Caki2 (cell line): ENCODE data around the gene RNF130. TPM values are rescaled to one million over a fixed set of nuclear protein-coding genes. Genes with fewer than 3 reads are reported as not detected.
"Not testable (repeated sequence)": the region's sequence is repeated elsewhere in the genome, so short reads cannot be mapped to it uniquely, and the experiment has no call there.

Experiments
- DNase-seq: peaks from one replicate; pipeline ENCODE4 v3.0.0-alpha.2; 2015; ENCODE audit warnings: low read depth
- in situ Hi-C: cut with HindIII; loops from 2 replicates; pipeline ENCODE4 v1.10.0; 2016; ENCODE audit warnings: low sequenced_read_pairs, low pct_unique_long_range_greater_than_20kb, mixed read lengths
- total RNA-seq: library from RNA; depleted of rRNA; stranded (reverse); fragments of >200 nt; shearing (Covaris generic); gene quantifications from 2 replicates; pipeline ENCODE4 v1.2.3, GENCODE V29; 2014; ENCODE audit warnings: low replicate concordance

RNF130 gene
- total RNA-seq, 1 experiment from 2014 or later, result 45.2 TPM

DNA sequence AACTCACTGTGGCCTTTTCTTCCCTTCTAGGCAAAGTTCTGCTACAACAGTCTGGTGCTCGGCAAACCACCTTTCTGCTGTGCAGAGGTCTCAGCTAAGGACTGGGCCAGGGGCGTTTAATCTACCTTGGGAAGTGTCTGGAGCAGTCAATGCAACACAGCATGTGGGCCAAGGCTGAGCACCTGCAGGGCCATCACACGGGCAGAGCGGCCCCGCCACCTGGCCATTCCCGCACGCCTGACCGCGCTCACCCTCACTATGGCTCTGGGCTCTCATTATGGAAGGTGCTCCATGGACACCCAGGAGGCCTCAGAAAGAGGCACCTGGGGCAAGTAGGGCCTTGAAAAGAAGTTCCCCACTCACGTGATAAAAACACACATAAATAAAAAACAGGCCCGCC, 98.2 kb downstream of the RNF130 start:
- no peak for DNase-seq
- in situ Hi-C loops, result no loop called here

DNA sequence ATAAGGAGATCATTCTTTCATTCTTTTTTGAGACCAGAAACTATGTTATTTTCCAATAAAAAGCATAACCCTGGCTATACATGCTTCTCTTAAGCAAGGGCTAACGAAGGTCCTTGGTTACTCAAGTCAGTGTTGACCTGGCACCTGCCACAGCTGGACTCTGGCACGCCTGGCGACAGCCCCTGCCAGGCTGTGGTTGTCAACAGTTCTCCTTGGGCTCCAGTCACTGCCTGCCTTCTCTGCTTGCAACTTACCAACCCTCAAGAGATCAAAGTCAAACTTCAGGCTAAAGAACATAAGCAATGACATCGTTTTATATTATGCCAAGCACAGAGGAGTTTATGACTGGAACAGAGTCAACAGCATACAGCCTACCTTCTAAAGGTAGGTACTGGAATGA, 102.4 kb downstream of the RNF130 start:
- no peak for DNase-seq
- in situ Hi-C loops, result no loop called here

DNA sequence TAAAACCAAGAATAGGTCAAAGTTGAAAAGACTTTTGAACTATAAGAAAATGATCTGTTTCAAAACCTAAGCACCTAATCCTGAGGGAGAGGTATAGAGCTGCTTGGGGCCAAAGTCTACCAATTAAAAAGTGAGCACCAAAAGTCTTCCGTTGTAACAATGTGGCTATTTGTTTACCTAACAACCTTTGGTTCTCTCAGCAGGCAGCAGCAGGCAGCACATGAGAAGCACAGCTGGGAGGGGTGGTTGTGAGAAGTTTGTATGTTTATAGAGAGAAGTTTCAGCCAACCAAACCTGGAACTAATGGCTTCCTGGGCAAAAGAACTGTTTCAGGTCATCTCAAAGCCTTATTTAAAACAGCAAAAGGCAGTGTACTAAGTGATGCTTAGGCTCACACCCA, 104.1 kb downstream of the RNF130 start:
- DNase-seq, result no peak
- in situ Hi-C loops, result no loop called here

DNA sequence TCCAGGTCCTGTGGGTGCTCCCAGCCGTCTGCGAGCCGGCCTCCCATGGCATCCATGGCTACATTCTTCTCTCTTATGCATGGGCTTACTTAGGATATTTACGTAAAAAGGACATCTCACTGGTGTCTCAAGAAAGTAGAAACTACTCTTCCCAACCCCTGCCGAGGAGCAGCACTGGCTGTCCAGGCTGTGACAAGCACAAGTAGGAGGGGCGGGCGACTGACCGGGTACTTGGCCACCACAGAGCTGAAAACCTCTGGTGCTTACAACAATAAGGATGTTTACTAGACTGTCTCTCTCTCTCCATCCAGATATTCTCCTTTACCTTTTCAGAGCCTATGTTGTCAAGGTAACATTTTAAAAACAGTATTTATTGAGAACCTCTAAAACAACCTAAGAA, 107.5 kb downstream of the RNF130 start:
- in situ Hi-C loops, result no loop called here

DNA sequence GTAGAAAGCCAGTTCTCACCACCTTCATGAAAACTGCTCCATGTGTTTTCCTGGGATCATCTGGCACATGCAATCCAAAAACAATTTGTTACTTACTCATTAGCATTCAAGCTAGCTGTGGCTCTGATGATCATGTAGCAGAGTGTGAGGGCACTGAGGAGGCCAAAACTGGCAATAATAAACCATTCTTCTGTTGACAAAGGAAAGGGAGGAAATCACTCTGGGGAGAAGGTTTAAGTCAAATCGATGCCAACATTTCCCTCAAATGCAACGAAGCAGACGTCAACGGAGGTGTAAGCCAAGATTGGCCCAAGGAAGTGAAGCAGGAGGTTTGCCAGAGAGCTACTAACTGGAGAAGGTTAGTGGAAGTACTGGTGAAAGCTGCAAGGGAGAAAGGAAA, 108.2 kb downstream of the RNF130 start:
- DNase-seq, result no peak
- in situ Hi-C loops, result no loop called here

More for the DNA sequence above, 107.5 kb downstream of the RNF130 start:
- DNase-seq, result no peak

DNA sequence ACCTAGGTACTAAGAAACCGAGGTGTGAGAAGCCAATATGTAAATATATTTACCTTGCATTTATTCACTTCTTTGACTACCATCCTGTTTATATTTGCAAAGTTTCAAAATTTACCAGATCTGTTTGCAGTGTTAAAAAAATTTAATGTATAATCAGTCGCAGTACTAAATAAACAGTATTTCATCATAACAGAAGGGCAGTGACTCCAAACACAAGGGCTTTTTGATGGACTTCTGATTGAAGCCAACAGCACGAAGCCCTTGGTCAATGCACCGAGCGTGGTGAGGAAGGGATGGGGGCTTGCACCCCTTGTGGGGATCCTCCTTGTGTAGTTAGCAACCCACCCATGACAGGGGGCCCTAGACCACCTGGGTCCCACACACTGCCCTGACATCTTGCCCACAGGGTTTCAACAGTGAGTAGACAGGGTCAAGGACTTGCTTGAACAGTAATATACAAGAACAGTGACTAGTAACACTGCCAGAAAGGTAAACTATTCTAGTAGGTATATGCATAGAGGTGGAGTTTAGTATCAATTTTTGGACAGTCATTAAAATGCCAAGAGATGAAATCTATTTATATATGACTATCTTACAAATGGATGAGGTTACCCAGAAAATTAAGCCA, 111.2 kb downstream of the RNF130 start:
- in situ Hi-C loops, result no loop called here

DNA sequence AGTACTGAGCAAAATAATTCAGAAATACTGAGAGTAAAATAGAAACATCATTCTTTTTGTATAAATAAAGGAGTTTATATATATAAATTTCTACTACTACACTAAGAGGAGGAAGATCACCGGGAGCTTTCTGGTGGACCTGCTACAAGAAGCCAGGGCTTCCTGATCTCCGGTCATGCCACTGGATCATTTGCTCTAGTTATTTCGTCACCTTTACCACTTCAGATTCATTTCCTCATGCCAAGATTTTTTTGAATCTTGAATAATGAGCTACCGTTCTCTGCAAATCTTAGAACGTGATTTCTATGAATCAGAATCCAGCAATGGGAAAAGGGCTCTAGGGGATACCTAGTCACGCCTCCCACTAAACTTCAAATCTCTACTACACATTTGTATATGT, 111.9 kb downstream of the RNF130 start:
- no peak for DNase-seq
- in situ Hi-C loops, result no loop called here

More for the DNA sequence above, 111.2 kb downstream of the RNF130 start:
- no peak for DNase-seq

DNA sequence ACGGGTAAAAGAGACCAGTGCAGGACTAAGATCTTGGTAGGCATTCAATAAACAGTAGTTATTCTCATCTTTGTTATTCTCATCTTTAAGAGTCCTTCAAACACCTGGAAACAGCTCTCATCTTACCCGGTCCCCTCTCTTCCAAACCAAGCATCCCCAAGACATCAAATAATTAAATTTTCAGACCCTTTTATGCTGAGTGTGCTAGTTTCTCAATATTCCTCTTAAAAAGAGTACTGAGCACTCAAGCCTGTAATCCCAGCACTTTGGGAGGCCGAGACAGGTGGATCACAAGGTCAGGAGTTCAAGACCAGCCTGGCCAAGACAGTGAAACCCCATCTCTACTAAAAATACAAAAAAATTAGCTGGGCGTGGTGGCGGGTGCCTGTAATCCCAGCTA, 112.4 kb downstream of the RNF130 start:
- DNase-seq, in situ Hi-C loops: not testable (repeated sequence)

DNA sequence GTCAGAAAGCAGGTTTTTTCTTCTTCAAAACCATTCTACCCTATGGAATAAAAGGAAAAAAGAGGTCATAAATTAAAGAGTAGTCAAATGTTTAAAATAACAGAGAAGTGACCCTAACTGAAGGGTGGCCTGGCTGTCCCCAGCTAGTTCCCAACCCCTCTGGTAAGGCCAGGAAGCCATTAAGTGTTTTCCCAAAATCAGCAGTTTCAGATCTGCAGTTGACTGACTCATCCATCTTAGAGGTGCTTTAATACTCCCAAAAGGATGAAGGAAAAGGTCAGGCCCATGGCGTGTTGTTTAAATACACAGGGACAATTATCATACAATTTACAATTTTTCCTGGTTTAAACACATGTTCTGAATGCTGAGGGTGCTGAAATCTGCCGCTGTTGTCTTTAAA, 115.9 kb downstream of the RNF130 start:
- DNase-seq, result no peak
- in situ Hi-C loops, result no loop called here

DNA sequence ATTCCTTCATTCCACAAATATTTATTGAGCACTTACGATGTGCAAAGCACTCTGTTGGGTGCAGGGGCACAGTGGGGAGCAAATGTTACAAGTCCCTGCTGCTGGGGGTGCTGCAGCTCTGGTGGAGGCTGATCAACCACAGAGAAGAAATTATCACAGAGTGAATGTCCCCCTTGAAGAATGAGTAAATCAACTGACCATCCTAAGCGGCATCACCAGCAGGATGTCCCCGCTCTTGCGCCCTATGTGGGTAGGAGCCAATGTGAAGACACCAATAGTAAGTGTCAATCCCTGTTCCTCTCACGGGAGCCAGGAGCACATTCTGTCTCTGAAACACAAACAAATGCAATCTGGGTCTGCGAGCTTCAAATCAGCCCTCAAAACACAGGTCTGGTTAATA, 116.5 kb downstream of the RNF130 start:
- DNase-seq, result no peak
- in situ Hi-C loops, result no loop called here

DNA sequence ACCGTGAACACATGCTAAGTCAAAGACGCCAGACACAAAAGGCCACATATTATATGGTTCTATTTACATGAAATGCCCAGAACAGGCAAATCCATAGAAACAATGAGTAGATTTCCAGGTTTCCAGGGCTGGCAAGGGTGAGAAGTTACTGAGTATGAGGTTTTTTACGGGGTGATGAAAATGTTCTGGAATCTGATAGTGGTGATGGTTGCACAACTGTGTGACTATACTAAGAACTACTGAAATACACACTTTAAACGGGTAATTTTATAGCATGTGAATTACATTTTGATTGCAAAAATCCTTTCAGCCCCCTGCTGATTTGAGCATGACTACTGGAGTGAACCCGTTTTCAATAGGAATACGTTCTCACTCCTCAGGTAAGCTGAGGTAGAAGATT, 117.1 kb downstream of the RNF130 start:
- in situ Hi-C loops, result no loop called here
- DNase-seq, result no peak

DNA sequence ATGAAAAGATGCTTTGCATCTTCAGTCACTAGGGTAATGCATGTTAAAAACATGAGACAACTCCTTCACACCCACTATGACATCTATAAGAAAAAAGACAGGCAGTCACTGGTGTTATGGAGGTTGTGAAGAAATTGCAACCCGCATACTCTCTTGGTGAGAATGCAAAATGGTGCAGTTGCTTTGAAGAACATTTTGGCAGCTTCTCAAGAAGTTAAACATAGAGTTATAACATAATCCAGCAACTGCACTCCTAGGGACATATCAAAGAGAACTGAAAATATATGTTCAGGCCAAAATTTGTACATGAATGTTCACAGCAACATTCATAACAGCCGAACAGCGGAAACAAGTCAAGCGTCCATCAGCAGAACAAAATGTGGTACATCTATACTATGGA, 117.6 kb downstream of the RNF130 start:
- no peak for DNase-seq
- in situ Hi-C loops, result no loop called here

DNA sequence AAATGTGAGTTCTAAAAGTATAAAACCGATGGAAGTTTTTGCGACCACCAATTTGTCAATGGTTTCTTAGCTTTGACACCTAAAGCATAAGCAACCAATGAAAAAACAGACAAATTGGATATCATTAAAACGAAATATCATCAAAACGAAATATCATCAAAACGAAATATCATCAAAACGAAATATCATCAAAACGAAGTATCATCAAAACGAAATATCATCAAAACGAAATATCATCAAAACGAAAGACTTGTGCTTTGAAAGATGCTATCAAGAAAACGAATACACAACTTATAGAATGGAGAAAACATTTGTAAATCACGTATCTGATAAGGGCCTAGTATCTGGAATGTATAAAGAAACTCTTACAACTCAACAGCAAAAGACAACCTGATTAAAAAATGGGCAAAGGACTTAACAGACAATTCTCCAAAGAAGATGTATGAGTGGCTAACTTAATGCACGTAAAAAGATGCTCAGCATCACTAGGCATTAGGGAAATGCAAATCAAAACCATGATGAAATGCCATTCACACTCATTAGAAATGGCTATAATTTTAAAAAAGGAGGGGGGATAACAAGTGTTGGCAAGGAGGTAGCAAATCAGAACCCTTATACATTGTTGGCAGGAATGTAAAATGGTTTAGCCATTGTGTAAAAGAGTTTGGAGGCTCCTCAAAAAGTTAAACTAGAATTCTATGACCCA, 134.4 kb downstream of the RNF130 start:
- in situ Hi-C loops, result no loop called here
- DNase-seq, result no peak

DNA sequence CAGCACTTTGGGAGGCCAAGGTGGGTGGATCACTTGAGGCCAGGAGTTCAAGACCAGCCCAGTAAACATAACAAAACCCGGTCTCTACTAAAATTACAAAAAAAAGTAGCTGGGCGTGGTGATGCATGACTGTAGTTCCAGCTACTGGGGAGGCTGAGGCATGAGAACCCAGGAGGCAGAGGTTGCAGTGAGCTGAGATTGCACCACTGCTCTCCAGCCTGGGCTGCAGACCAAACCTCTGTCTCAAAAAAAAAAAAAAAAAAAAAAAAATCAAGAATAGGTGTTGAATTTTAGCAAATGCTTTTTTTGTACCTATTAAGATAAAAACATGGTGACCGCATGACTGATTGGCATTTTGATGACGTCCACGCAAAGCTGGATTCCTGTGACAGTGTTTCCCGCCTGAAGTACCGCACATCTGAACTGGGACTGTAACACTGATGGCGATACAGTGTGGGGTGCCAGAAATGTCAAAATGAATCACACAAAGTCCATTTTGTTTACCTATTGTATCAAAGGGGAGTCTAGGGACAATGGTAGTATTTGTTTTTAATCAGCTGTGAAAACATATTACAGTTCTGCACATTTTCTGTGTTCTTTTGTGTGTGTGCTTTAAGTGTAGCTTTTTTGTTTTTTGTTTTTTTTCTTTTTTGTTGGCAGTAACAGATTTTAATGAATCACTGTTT, 140.6 kb downstream of the RNF130 start:
- DNase-seq, result no peak
- in situ Hi-C loops, result no loop called here

DNA sequence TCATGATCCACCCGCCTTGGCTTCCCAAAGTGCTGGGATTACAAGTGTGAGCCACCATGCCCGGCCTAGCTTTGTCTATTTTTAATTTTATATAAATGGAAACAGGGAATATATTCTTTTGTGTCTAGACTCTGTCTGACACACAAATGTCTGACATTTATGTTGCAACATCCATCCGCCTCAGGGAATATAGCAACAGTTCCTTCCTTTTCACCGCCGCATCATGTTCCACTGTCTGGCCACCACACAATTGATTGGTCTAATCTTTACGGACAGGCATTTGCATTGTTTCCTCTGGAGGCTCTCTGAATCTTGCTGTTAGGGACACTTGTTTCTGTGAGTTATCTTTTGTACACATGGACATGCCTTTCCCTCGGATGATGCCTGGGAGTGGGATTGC, 143.7 kb downstream of the RNF130 start:
- in situ Hi-C loops, result no loop called here
- no peak for DNase-seq

DNA sequence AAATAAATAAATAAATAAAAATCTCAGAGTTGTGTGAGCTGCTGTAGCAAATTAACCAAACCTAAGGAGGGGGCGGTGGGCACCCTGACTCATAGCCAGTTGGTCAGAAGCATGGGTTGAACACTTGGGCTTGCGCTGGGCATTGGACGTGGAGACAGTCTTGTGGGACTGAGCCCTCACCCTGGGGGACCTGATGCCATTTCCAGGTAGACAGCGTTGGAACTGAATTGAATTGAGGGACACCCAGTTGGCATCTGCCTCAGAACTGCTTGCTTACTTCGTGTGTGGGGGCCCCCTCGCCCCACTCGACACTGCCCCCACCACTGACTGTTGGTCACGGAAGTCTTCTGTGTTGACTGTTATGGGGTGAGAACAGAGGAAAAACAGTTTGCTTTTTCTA, 144.9 kb downstream of the RNF130 start:
- DNase-seq, result no peak

DNA sequence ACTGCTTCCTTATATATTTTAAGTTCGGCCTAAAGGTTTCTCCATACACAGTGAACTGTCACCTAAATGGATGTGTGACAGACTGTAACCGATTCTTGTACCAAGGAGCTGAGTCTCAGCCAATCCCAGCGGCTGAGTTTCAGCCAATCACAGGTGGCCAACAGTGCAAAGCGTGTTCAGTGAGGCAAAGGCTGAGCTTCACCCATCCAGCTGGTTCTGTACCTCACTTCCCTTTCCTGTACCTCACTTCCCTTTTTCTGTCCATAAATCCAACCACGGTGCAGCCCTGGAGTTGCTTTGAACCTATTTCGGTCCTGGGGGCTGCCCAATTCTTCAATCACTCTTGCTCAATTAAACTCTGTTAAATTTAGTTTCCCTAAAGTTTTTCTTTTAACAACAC, 148.1 kb downstream of the RNF130 start:
- in situ Hi-C loops, result no loop called here
- DNase-seq, result no peak

More for the DNA sequence above, 144.9 kb downstream of the RNF130 start:
- in situ Hi-C loops, result no loop called here

DNA sequence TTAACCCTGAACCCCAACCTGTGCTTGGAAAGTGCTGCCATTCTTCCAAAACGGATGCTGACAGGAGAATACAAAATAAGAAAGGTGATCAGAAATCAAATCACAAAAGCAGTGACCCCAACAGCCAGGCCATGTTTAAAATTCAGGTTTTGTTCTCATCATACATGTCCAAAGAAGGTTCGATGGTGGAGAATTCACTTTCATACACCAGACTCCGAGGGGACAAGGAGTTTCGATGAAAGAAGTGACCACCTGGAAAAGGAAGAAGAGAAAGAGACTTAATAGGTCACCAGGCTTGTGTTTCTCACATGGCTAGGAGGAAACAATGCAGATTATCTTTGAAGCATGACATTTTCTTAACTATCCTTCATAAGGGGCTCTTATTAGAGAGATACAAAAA, 151.4 kb downstream of the RNF130 start:
- in situ Hi-C loops, result no loop called here
- DNase-seq, result no peak

DNA sequence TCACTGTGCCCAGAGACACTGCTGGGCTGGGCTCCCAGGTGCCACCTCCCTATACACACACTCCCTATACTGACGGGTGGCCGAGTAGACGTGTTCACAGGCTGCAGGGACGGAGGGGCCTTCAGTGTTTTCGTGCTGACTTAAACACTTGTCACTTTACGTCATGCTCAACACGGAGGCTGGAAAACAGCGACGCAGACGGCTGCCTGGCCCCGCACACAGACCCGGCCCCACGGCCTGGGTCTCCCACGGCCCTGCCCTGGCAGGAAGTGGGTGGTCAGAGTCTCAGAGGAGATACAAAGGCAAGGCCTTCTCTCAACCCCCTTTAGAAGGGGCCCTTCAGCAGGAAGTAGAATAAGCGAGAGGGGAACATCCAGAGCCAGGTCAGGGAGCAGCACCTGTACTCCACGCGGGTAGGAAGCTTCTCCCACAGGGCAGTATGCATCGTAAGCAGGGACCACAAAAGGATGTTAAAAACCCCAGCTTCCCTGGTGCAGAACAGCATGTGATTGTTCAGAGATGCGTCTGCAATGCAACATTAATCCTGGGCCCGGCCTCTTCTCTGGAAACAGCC, 152.0 kb downstream of the RNF130 start:
- in situ Hi-C loops, result no loop called here
- DNase-seq, result no peak
